UCSD-AML1 (cell line): ENCODE data around the gene VDAC2.
A peak's percentile ranks its signal among the peaks of the same experiment; 100 is the strongest.

Experiments
- DNase-seq: peaks from one replicate; lab custom pipeline; 2025; ENCODE audit not compliant: unreplicated experiment; lab: John Stamatoyannopoulos, UW

VDAC2 gene

DNA sequence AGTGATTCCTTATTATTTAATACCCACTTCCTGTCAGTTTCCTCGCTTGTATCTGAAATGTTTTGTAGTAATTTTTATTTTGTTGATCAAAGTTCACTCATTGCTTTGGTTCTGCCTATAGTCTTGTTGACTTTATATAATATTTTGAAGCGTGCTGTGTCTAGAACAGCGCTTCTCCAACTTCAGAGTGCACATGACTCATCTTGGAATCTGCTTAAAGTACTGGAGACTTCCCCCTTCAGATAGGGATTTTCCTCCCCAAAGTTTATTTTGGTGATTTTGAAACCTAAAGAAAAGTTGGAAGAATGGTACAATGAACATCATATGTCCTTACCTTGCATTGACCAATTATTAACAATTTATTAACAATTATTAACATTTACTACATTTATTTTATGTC, 19.4 kb downstream of the VDAC2 start:
- DNase-seq, result no peak

DNA sequence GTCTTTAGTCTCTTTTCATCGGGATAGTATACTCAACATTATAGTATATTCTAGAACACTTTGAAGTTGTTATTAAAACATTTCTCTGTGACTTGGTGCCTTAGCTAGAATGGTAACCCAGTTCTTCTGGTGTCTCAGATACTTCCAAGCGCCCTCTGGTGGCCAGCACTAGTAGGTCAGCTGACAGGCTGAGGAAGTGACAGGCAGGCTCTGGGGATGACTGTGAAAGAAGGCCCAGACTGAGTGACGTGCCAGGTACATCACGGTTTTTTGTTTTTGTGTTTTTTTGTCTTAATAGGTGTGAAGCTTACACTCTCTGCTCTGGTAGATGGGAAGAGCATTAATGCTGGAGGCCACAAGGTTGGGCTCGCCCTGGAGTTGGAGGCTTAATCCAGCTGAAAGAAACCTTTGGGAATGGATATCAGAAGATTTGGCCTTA, 20.0 kb downstream of the VDAC2 start:
- peak; percentile 81 for DNase-seq

DNA sequence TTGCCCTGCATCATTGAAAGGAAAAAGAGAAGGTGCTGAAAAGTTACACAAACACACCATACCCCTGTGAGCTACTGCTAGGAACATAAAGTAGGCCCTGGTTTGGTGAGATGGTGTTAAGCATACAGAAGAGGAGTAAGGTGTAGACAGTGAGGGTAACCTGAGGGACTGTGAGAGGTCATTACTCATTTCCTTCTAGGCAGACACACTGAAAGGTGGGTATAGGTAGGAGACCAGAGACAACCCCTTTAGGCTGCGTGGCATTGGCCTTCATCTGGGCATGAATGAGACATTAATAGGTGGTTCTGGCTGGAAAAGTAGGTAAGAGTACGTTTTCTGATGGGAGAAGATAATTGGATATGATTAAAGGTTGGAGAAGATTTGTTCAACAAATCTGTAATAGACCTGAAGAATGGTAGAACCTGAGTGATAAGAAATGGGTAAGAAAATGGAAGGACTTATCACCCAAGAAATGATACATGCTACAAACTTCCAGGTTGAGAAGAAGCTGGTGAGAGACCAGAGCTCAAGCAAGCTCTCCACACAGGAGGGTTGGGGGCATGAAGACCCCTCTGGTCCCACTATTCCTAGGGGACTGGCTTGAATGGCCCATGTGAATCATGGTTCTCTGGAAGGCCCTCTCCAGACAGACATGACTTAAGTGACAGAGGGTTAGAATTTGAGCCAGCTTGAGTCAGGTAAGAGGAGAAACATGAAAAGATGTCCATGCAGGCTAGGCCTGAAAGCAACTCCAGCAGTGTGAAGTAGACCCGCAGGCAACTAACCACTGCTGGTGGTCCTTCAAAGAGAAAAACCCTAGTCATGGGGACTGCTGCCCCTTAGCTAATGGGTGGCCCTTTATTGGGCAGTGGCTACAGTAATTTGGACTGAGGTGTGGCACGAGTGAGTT, 21.3 kb downstream of the VDAC2 start:
- no peak for DNase-seq

DNA sequence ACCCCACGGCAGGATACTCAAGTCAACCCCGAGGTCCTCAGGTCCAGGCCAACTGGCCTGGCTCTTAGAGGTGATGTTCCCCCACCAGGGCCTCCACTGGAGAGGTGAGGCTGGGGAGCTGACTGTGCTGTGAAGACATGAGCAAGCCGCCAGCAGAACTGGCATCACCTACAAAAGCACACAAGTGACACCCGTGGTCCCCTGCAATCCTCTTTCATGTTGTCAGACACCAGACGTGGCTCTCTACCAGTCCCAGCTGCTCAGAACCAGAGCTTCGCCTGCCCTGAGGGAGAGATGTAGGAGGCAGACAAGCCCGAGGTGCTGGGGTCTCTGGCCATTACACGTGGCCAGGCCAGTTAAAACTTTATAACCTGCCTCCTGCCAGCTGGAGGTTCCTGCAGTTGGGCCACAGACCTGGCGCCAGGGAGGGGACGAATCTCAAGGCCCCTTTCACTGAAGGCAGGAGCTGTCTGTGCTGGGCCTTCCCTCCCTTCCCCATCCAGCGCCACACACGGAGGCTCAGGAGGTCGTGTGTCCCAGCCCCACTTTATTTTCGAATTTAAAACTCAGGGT, 22.9 kb downstream of the VDAC2 start:
- no peak for DNase-seq

DNA sequence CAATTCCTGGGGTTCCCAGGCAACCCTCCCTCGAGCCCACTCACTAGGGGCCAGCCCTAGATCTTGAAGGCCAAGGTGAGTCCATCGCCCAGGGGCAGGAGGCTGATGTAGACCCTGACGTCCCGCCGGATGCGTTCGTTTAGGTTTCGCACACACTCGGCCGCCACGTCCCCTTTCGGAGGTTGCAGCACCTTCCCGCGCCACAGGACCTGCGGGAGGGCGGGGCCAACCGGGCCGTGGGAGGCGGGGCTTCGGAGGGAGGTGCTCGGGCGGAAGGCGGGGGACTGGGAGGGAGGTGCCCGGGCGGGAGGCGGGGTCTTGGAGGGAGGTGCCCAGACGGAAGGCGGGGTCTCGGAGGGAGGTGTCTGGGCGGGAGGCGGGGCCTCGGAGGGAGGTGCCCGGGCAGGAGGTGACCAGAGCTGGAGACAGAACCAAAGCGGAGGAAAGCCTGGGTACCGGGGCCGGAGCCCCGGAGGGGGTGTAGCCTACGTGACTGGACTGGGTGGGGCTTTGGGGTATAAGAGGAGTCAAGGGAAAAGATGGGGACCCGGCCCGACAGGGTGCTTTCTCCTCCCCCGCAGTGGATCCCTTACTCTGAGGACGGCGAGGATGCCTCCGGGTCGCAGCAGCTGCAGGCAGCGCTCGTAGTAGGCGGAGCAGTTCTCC, 23.6 kb downstream of the VDAC2 start:
- peak; percentile 25 for DNase-seq

DNA sequence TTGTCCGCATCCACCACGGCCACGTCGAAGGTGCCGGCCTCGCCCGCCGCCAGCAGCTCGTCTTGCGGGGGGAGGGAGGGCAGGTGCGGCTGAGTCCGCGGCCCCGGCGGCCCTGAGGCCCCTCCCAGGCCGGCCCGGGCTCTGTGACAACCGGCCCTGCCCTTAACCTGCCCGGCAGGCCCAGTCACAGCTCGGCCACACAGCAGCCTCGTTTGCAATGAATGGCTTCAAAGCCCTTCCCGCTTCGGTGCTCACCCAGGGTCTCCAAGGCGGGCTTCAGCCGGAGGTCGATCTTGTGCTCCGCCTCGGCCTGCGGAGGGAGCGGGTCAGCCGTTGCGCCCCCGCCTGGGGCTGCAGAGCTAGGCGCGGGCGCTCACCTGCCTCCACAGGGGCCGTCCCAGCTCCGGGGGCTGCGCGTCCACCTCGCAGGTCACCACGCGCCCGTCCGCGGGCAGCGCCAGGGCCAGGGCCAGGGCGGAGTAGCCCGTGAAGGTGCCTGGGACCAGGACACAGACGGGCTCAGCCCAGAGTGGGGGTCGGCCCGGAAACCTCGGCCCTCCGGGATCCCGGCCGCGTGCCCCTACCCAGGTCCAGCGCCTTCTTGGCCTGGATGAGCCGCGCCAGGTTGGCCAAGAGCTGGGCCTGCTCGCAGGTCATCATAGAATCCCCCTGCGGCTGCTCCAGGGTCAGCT, 24.2 kb downstream of the VDAC2 start:
- DNase-seq, result no peak

DNA sequence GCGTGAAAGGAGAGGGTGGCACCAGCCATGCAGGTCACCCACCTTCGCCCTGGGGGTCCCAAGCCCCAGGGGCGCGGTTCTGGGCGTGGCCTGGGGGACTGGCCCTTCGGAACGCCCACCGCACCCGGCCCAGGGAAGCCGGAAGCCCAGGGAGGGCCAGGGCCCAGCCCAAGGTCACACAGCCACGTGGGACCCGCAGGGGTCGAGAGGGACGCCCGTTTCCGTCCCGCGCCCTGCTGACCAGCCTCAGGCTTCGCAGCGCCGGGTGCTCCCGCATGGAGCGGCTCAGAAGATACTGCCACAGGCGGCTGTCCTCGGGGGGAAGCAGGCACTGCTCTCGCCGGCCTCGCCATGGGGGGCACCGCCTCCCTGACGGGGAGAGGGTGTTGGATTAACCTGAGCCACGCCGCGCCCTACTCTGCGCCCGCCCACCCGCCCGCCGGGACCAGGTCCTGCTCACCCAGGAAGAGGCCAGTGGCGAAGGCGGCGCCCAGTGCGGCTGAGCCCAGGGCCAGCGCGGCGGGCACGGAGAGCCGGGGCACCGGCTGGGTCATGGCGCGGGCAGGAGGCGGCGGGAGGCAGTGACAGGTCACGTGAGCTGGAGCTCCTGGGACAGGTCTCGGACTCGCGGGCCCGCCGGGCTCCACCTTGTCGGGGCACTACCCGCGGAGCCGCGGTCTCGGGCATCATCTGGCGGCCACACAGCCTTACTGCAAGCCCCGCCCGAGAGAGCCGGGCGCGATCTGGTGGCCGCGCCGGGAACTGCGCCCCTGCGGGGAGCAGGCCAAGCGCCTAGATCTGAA, 25.0 kb downstream of the VDAC2 start, which contains the start of gene COMTD1:
COMTD1 (minus strand) TSS at position 583 of the 803 bp plus-strand sequence; CDS start at position 554, 29 bp downstream.
- DNase-seq, result peak; percentile 90

DNA sequence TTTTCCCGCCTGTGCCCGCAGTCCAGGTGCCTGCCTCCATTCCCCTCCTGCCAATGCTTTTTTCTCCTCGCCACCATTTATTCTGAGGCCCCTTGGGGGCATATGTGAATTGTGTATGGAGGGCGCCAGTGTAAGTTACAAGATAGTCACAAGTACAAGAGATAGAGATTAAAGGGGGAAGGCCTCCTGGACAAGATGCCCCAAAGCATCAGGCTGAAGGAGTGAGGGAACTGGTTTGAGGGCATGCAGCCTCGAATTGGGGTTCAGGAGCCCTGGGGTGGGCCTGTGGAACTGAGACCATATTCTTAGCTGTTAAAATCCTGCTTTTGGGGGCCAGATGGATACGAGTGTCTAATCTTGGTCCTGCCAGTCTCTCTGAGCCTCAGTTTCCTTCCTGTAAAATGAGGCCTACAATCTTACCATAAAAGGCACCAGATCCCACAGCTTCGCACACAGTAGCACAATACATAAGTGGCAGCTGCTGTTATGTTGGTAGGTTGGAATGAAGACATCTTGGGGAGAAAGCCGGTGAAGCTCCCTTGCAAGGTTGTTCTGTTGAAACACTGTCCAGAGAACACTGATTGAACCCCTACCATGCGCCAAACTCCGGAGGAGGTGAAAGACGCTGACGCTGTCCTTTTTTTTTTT, 25.7 kb downstream of the VDAC2 start:
- DNase-seq, result no peak

DNA sequence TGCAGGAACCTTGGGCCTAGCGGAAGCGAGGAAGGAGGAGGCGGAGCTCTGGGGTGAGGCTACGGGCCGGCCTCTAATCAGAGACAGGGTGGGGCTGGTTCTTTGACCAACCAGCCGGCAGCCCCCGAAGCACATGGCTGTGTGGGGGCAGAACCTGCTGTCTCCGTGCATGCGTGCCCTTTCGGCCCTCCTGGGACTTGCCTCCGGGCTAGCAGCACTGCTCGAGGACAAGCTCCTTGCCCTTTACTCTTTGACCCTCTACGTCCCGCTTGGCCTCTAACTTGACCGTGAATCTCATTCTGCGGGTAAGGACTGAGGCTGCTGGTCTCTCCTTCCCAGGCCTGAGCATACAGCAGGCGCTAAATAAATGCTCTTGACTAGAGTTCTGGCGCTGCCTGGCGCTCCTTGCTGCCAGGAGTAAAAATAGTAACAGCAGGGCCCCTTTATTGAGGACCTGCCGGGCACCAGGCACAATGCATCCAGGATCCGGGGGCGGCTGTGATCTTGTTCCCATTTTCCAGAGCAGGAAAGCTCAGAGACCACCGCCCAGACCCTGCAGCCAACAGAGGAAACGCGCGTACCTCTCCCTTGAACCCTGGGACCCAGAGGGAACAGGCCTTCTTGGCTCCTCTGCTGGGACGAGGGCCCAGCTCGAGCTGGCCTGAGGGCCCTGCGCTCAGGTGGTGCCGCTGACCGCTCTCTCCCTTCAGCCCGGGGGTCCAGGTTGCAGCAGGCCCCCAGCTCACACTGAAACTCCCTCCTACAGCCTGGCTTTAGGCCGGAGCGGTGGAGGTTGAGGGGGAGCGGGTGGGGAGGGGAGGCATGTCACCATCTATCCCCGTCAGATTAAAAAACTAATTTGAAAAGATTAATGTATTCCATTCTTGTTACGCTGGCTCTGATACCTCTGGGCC, 27.8 kb downstream of the VDAC2 start:
- no peak for DNase-seq

DNA sequence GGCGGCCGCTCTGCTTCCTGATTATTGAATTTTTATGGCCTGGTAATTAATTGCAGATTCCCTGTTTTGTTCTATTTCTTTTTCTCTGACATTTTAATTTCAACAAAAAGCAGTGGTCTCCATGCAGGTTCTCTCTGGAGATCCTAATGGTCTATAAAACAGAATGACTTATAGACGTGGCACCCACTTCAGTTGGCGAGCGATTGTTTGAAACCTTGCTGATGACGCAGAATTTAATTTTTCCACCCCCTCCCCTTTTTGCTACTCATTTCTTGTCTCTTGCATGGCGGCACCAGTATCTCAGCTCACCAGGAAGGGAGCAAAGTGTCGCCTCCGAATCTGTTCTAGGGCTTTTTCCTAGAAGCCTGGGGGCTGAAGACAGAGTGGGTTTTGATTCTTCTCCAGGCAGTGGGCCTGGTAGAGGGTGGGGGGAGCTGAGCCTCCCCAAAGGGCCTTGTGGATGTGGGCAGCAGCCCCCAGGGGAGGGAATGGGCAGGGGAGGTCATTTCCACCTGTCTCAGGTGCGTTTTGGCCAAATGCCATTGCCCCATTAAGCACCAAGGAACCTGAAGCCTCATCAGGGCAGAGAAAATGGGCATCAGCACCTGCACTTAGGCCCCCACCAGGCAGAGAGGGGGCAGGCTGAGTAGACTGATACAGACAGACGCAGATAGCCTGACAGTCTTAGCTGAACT, 28.6 kb downstream of the VDAC2 start:
- DNase-seq, result no peak

DNA sequence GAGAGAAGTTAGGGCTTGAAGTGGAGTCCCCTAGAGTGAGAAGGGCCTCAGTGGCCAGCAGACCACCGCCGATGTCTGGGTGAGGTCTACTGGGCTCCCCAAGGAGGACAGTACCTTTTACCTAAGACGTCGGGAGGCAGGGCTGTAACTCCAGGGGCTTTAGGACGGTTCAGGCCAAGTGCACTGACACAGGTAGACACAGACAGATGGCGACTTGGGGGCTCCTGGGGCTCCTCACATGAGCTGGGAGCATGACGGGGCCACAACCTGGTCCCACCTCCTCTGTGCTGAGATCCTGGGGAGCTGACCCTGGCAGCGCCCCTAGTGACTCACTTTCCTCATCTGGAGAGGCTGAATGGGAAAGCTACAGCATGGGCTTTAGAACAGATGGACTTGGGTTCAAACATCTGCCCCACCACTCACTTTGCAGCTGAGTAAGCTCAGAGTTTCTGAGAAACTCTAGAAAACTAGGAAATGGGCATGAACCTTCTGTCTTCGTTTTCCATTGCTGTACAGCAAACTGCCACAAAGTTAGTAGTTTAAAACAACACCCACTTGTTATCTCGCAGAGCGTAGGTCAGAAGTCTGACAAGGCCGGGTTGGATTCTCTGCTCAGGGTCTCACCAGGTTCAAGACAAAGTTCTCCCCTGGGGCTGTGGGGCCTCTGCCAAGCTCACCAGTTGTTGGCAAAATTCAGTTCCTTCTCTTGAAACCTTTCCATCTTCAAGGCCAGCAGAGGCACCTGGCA, 29.9 kb downstream of the VDAC2 start:
- DNase-seq, result no peak

DNA sequence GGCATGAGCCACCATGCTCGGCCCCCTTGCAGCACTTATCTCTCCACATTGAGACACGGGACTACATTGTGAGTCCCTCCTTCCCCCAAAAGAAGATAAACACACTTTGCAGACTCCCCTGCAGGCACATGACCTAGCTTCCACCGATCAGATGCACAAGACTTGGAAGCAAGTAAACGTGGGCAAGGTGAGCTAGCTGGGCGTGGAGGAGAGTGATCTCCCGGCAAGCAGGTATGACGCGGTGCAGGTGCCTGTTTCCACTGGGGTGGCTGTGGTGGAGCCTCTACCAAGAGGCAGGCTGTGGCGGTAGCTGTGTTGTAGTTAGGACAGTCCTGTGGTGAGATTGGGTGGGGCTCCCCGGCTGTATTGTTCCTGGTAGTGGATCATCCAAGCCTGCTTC, 32.8 kb downstream of the VDAC2 start:
- no peak for DNase-seq

DNA sequence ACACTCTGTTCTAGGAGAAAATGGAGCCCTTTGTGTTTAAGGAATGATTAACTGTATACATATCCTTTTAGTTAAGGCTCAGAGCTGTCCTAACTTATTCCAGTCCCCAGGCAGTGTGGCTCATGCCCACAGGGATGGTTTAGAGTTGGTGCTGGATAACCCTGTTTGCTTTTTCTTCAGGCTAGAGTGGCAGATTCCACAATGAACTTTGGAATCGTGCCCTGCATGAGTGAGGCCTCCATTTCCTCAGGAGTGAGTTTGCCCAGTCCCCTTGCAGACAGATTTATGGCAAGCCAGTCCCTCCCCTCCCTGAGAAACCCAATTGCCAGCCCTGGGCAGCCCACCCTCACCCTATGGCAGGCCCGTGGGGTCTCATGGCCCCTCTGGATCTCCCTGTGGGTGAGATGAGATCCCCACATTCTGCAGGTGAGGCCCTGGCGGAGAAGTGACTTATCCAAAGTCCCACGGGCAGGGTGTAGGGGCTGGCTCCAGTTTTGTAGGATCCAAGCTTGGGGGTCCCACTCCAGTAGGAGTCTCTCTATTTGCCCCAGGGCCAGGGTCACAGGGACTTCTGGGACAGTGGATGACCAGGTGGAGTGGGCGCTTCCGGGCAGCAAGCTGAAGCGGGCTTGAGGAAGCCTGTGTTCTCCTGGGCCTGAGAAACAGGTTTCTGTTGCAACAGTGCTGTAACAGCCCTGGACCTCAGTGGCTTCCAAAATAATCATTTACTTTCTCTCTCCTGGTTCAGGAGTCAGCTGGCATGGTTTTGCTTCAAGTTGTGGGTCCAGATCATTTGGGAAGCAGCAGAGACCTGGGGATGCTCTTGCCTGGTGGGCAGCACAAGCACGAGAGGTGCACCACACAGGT, 34.1 kb downstream of the VDAC2 start:
- DNase-seq, result no peak

DNA sequence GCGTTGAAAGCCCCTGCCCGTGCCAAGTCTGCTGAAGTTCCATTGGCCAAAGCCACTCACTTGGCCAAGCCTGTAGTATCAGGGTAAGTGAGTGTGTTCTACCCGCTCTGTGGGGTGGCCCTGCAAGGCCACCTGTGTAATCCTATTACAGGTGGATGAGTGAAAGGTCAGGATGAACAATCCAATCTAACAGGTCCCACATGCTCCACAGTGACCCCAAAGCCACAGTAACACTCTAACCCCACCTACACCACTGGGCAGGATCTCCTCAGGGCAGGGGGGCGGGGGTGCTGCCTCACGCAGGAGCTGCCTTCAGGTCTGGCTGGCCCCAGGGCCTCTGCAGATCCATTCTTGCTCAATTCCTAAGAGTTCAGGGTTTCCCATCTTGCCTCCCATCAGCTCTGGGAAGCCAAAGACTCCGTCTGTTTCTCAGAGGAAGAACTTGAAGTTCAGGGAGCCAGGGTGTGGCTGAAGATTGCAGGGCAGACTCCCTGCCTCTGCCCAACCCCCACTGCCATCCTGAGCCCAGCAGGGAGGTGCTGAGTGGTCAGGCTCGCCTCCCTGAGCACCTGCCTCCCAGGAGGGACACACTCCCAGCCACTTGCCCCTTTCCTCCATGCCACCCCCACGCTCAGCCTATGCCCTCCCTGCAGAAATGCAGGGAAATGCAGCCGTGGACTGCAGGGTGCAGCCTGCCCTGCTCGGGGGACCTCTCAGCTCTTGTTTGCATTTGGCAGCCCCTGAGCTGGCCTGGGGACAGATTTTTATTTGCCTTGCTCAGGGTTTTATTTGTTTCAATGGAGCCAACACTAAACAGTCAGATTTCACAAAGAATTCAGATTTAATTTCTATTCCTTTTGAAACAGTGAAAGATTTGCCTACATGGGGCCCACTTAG, 35.0 kb downstream of the VDAC2 start:
- DNase-seq, result no peak

DNA sequence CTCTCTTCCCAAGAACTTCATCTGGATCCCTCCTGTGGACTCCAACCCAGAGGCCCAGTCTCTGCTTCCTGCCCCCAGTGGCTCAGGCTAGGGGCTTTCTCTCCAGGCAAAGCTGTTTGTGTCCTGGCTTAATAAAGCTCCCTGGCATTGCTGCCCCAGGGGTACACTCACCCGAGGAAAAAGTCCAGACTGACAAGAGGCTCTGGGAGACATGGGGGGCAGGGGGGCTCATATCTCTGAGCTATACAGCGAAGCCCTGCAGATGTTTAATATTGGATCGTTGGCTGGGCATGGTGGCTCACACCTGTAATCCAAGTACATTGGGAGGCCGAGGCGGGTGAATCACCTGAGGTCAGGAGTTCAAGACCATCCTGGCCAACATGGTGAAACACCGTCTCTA, 35.9 kb downstream of the VDAC2 start:
- DNase-seq, result no peak

DNA sequence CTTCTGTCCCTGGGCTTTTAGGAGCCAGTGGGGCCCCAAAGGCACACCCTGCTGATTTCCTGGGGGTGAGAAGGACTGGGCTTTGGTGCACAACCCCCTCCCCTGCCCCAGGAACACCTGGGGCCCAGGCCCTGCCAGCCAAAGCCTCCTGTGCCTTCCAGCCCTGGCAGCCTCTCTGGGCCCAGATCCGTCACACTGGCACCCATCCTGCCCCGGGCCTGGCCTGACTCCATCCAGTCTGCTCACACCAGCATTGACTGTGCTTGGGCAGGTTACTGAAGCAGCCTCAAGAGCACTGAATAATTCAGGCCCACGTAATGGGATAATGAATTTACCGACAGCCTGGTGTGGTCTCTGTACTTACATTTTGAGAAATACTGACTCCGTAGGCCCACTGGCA, 37.2 kb downstream of the VDAC2 start:
- DNase-seq, result no peak
